Skeletal muscle tissue (tissue), 4 donors: Measurements from ENCODE around the gene CIPC. TPM values are rescaled to one million over a fixed set of nuclear protein-coding genes. Genes with fewer than 3 reads are reported as not detected.

ENCODE experiments used
- H3K27ac ChIP-seq: one replicate; pipeline ENCODE4 v1.7.0; 2013; ENCODE audit warnings: mild to moderate bottlenecking, low read depth, low read length, inconsistent platforms
- H3K27me3 ChIP-seq, 3 donors: one replicate each; pipeline ENCODE4 v1.7.0; 2013; ENCODE audit warnings: low read length in 3 of 3; ENCODE audit not compliant: control insufficient read depth in 3 of 3, insufficient read depth in 3 of 3
- H3K36me3 ChIP-seq, 3 donors: one replicate each; pipeline ENCODE4 v1.7.0; 2013; ENCODE audit warnings: low read length in 3 of 3; ENCODE audit not compliant: control insufficient read depth in 3 of 3, insufficient read depth in 3 of 3
- H3K4me1 ChIP-seq, 3 donors: one replicate each; pipeline ENCODE4 v1.7.0; 2013; ENCODE audit warnings: low read length in 3 of 3, mild to moderate bottlenecking in 3 of 3; ENCODE audit not compliant: control insufficient read depth in 3 of 3, insufficient read depth in 3 of 3
- H3K4me3 ChIP-seq, 3 donors: one replicate each; pipeline ENCODE4 v1.7.0; 2013; ENCODE audit warnings: low read length in 3 of 3
- H3K9ac ChIP-seq, 3 donors: one replicate each; pipeline ENCODE4 v1.7.0; 2013; ENCODE audit warnings: low read length in 3 of 3, mild to moderate bottlenecking in 3 of 3, moderate library complexity in 2 of 3, low read depth in 1 of 3
- H3K9me3 ChIP-seq, 3 donors: one replicate each; pipeline ENCODE4 v1.7.0; 2013; ENCODE audit warnings: low read length in 3 of 3; ENCODE audit not compliant: control insufficient read depth in 3 of 3
- total RNA-seq: library from RNA; depleted of rRNA; stranded (reverse); fragments of >200 nt; gene quantifications from one replicate; pipeline ENCODE4 v1.2.3, GENCODE V29; 2014
- donor health status: Osteomylitis.

The CIPC gene
- total RNA-seq, 1 donor from 2014 or later, result 13.6 TPM

DNA sequence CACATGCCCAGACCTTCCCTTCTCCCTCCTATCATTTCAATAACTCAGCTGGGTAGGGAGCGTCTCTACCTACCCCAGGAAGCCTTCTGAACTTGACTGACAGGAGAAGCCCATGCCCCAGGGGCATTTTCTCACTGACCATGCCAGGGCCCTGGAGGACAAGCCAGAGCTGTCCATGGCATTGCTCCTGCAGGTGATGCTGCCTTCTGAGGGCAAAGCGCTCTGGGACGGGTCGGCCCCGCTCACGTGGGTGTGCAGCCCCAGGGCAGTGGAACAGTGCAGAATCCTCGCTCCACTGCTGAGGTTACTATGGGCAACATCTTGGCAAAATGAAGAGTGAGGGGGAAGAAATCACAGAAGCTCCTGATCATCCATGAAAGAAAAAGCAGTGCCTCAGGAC lies 28.5 kb upstream of the CIPC start:
- Histone ChIP-seq H3K4me1 (peaks cover 27 to 36% (median 33%) of the 10 kb centered on the region in 3 donors), H3K27ac (no peak overlapping the region), H3K9ac (peak overlapping the region in 2 of 3 donors; percentile 12 to 27), H3K36me3 (no peaks in the 10 kb centered on the region), H3K4me3 (no peak overlapping the region), H3K27me3 (no peaks in the 10 kb centered on the region), H3K9me3 (no peaks in the 10 kb centered on the region)

DNA sequence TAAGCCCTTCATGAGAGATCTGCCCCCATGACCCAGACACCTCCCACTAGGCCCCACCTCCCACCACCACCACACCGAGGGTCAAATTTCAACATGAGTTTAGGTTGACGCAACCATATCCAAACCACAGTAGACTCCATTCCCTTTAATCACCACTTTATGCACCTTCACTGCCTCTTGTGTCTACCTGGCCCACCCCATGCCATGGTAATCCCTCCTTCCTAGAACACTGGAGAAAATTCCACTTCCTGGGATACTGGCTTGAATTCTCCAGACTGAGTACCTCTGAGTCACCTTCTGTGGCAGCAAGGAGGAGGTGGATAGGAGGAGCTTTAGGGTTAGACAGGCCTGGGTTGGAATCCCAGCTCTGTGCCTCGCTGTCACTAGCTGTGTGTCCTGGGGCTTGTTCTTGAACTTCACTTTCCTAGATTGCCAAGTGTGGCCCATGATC lies 26.1 kb upstream of the CIPC start:
- H3K9me3 ChIP-seq, result no peaks in the 10 kb centered on the region
- no peak overlapping the region for H3K4me3 ChIP-seq
- no peaks in the 10 kb centered on the region for H3K27me3 ChIP-seq
- H3K4me1 ChIP-seq, result peaks cover 33 to 46% (median 34%) of the 10 kb centered on the region in 3 donors
- no peak overlapping the region for H3K9ac ChIP-seq
- no peaks in the 10 kb centered on the region for H3K36me3 ChIP-seq
- no peak overlapping the region for H3K27ac ChIP-seq

DNA sequence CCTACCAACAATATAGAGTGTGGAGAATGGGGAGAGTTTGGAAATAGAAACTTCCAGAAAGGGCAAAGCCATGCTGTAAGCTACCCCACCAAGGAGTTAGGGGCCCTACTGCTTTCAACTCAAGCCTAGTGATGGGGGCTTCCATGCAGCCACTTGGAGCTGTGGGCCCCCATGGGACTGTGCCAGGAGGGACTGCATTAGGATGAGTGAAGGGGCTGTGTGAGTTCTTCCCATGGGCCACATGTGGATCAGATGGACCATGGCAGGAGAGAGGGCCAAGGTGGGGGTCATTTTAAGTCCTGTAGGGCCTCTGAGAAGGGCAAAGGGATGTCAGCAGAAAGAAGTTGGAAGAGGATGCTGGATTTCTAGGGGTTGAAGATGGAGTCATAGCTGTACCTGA lies 23.1 kb upstream of the CIPC start:
- H3K27ac ChIP-seq, result peak overlapping the region; percentile 85
- H3K4me3 ChIP-seq, result no peak overlapping the region

DNA sequence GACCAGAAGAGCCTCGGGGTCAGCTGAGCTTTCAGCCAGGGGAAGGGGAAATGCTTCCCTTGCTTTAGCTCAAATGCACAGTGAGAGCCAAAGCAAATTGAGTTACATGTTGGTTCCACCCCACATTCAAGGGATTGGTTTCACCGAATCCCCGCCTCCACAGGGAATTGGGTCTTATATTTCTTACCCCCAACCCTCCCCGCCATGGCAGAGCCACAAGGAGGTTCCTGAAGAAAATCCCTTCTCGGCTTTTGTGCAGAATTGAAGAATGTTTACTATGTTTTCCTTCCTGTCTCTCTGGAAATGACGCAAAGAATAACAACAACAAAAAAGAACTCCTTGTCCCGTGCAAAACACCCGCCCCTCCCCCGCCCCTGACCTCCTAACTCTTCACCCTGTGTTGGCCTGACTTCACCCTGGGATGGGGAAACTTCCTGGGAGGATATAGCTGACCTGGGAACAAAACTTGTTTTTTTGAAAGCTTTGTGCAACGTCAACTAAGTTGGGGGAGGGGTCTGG lies 21.9 kb upstream of the CIPC start:
- Histone ChIP-seq H3K4me3 (peak overlapping the region in 2 of 3 donors; percentile 26 to 45), H3K27ac (peak overlapping the region; percentile 85), H3K36me3 (no peaks in the 10 kb centered on the region), H3K9ac (peak overlapping the region in 1 of 3 donors; percentile 45), H3K9me3 (peaks cover 0 to 3% (median 3%) of the 10 kb centered on the region in 3 donors), H3K4me1 (peaks cover 8 to 23% (median 15%) of the 10 kb centered on the region in 3 donors), H3K27me3 (no peaks in the 10 kb centered on the region)

More for the DNA sequence above, 23.1 kb upstream of the CIPC start:
- H3K4me1 ChIP-seq, result peaks cover 14 to 31% (median 22%) of the 10 kb centered on the region in 3 donors
- H3K36me3 ChIP-seq, result no peaks in the 10 kb centered on the region
- H3K9me3 ChIP-seq, result peaks cover 0 to 1% (median 0%) of the 10 kb centered on the region in 3 donors
- H3K9ac ChIP-seq, result no peak overlapping the region
- H3K27me3 ChIP-seq, result no peaks in the 10 kb centered on the region

DNA sequence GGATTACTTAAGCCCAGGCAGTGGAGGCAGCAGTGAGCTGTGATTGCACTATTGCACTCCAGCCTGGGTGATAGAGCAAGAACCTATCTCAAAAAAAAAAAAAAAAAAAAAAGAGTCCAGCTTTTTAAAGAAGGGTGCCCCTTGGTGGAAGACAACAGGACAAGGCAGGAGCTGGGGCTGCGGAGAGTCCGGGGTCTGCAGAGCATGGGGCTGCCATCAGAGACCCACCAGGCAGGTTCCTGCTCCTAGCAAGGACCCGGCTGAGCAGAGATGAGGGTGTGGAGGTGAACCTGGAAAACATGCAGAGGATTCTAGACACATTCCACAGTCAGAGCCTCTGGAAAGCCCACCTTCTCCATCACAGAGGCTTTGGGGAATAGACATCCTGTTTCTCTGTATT lies 21.0 kb upstream of the CIPC start:
- H3K9ac ChIP-seq, result no peak overlapping the region
- no peak overlapping the region for H3K4me3 ChIP-seq
- no peaks in the 10 kb centered on the region for H3K36me3 ChIP-seq
- H3K27me3 ChIP-seq, result no peaks in the 10 kb centered on the region
- H3K4me1 ChIP-seq, result peaks cover 8 to 21% (median 15%) of the 10 kb centered on the region in 3 donors
- H3K27ac ChIP-seq, result peak overlapping the region; percentile 85
- peaks cover 0 to 3% (median 3%) of the 10 kb centered on the region in 3 donors for H3K9me3 ChIP-seq

DNA sequence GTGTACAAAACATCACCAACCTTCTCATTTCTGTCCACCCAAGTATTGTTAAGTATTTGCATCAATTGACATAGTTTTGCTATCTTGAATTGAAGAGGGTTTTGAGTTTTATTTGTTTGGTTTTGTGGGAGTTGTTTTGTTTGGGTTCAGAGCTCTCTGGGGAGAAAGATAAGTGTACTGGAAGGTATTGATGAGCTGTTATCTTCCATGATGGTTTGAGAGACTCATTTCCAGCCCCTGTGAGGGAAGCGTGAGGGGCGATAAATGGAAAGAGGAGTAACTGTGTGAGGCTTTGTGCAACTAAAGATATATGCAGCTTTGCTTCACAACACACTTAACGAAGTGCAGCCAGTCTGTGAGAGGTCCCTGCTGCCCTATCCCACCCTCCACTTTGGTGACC lies 15.7 kb upstream of the CIPC start:
- no peak overlapping the region for H3K27ac ChIP-seq
- H3K36me3 ChIP-seq, result no peaks in the 10 kb centered on the region
- no peaks in the 10 kb centered on the region for H3K27me3 ChIP-seq
- peaks cover 0 to under 1% (median 0%) of the 10 kb centered on the region in 3 donors for H3K4me1 ChIP-seq
- peaks cover 0 to 3% (median 3%) of the 10 kb centered on the region in 3 donors for H3K9me3 ChIP-seq
- no peak overlapping the region for H3K4me3 ChIP-seq
- no peak overlapping the region for H3K9ac ChIP-seq

DNA sequence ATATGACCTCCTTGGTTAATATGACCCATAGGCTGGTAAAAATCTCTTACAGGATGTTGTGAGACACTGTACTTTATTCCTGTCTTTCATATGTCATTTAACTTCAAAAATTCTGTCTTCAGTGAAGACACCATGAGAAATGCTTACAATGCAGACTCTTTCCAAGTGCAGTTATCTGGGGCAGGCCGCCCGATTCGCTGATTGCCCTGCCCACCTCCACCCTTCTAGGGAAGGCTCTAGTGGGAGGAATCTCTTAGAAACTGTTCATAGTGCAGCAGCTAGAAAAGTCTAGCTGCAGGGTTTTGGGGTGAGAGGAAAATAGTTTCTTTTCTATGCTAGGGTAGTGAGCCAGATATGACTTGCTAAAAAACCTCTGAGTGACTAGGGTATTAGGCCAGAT lies 15.0 kb upstream of the CIPC start:
- no peak overlapping the region for H3K9ac ChIP-seq
- H3K9me3 ChIP-seq, result peaks cover 0 to 3% (median 3%) of the 10 kb centered on the region in 3 donors
- H3K27ac ChIP-seq, result no peak overlapping the region
- H3K4me1 ChIP-seq, result no peaks in the 10 kb centered on the region
- H3K27me3 ChIP-seq, result no peaks in the 10 kb centered on the region
- H3K4me3 ChIP-seq, result no peak overlapping the region
- no peaks in the 10 kb centered on the region for H3K36me3 ChIP-seq

DNA sequence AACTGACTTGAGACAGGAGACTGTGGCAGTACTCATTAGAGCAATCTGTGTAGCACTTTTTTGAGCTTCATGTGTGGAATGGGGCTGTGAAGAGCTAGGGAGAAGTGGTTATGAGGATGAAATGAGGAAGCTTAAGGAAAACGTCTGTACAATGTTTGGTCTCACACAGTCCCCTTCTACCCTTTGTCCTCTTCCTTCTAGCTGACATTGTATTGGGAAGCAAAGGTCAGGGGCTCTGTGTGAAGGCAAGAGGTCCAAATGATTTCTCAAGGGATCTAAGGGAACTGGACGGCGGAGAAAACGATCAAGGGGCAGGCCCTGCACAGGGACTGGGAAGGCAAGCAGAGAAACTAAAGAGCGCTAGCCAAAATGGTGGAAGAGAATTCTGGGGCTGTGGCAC lies 13.1 kb upstream of the CIPC start:
- Histone ChIP-seq H3K4me3 (no peak overlapping the region), H3K9ac (no peak overlapping the region), H3K27me3 (no peaks in the 10 kb centered on the region), H3K4me1 (no peaks in the 10 kb centered on the region), H3K27ac (no peak overlapping the region), H3K36me3 (no peaks in the 10 kb centered on the region), H3K9me3 (peaks cover 0 to 3% (median 2%) of the 10 kb centered on the region in 3 donors)

DNA sequence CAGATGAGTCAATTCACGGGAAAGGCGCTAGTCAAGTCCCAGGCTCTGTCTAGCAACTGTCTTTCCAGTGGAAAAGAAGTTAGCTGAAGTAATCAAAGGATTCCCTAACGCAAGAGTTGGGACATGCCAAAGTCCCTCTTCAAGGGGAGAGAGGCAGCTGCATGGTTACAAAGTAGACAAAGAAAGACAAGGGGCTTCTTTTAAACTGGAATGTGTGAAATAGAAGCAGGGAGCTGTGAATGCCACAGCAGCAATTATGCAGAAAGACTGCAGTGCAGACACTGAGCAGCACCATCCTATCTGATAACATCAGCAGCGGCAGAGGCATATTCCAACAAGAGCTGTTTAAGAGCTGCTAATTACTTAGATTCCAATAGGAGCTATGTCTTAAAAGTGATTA lies 12.5 kb upstream of the CIPC start:
- no peaks in the 10 kb centered on the region for H3K9me3 ChIP-seq
- no peak overlapping the region for H3K27ac ChIP-seq
- H3K27me3 ChIP-seq, result no peaks in the 10 kb centered on the region
- no peaks in the 10 kb centered on the region for H3K36me3 ChIP-seq
- no peak overlapping the region for H3K9ac ChIP-seq
- no peak overlapping the region for H3K4me3 ChIP-seq
- no peaks in the 10 kb centered on the region for H3K4me1 ChIP-seq

DNA sequence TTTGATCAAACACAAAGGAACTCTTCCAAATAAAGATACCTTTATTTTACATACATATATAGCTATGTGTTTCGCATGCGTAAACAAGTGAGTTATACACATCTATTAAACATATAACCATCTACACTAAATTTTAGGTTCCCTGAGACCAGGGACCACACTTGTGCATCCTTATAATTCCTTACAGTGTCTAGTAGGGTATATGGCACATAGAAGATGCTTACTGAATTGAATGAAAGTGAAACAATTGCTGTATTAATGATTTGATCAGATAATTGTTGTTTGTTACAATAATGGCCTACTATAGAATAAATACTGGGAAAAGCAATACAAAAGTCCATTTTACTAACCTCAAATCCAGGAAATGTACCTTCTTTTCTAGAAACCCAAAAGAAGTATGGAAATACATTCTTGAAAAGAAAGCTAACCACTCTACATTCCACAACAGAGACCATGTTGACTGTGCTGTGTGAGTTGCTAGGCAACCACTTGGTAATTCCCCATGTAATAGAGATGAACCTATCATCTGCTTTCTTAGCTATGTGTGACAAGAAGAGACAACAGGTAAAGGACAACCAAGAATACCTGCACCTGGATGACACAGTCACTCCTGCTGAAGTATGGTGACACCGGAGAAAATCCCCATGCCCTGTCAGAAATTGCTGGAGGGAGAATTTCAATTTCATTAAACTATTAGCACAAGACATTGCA lies 11.9 kb upstream of the CIPC start:
- Histone ChIP-seq H3K4me1 (no peaks in the 10 kb centered on the region), H3K27me3 (no peaks in the 10 kb centered on the region), H3K4me3 (no peak overlapping the region), H3K9me3 (peaks cover 0 to 2% (median 0%) of the 10 kb centered on the region in 3 donors), H3K9ac (no peak overlapping the region), H3K36me3 (no peaks in the 10 kb centered on the region), H3K27ac (no peak overlapping the region)
